Neural progenitor cell (in vitro differentiated cells): Measurements from ENCODE around the gene TTYH2. TPM values are rescaled to one million over a fixed set of nuclear protein-coding genes. Genes with fewer than 3 reads are reported as not detected.

Experiments used
- DNase-seq: peaks from one replicate; pipeline ENCODE4 v3.0.0-alpha.2; 2016; ENCODE audit warnings: low spot score
- H2AFZ ChIP-seq: fragments of 200-600 bp; sonication (generic); replicated peaks from 2 replicates; pipeline ENCODE4 v1.6.1; 2016; ENCODE audit warnings: antibody characterized with exemption
- H3F3A ChIP-seq: fragments of 200-600 bp; sonication (generic); 2 replicates; pipeline ENCODE4 v1.6.1; 2016; ENCODE audit warnings: antibody characterized with exemption, low read depth
- H3K27ac ChIP-seq: fragments of 200-600 bp; sonication (generic); 2 replicates; pipeline ENCODE4 v1.5.1; 2016; ENCODE audit warnings: mild to moderate bottlenecking
- H3K27me3 ChIP-seq: fragments of 200-600 bp; sonication (generic); 2 replicates; pipeline ENCODE4 v1.6.1; 2016; ENCODE audit warnings: mild to moderate bottlenecking, moderate library complexity
- H3K36me3 ChIP-seq: fragments of 200-600 bp; sonication (generic); 2 replicates; pipeline ENCODE4 v1.5.1; 2016
- H3K4me1 ChIP-seq: fragments of 200-600 bp; sonication (generic); 2 replicates; pipeline ENCODE4 v1.6.1; 2016; ENCODE audit warnings: mixed run types
- H3K4me2 ChIP-seq: fragments of 200-600 bp; sonication (generic); 2 replicates; pipeline ENCODE4 v1.6.1; 2016
- H3K4me3 ChIP-seq: fragments of 200-600 bp; sonication (generic); 2 replicates; pipeline ENCODE4 v1.5.1; 2016
- H3K79me2 ChIP-seq: fragments of 200-600 bp; sonication (generic); 2 replicates; pipeline ENCODE4 v1.6.1; 2016; ENCODE audit warnings: low read depth
- H3K9ac ChIP-seq: fragments of 200-600 bp; sonication (generic); 2 replicates; pipeline ENCODE4 v1.6.1; 2016
- H3K9me3 ChIP-seq: fragments of 200-600 bp; sonication (generic); 2 replicates; pipeline ENCODE4 v1.5.1; 2016; ENCODE audit warnings: low read depth
- H4K20me1 ChIP-seq: fragments of 200-600 bp; sonication (generic); 2 replicates; pipeline ENCODE4 v1.6.1; 2016; ENCODE audit warnings: low read depth
- H3K27ac Mint-ChIP-seq: 3 replicates; pipeline ENCODE4 v1.8.0; 2021; ENCODE audit warnings: mixed read lengths
- H3K27me3 Mint-ChIP-seq: 2 replicates; pipeline ENCODE4 v1.8.0; 2022; ENCODE audit warnings: low read depth, mild to moderate bottlenecking, inconsistent platforms, moderate library complexity, mixed read lengths; ENCODE audit not compliant: insufficient read depth
- H3K36me3 Mint-ChIP-seq: 3 replicates; pipeline ENCODE4 v1.8.0; 2021; ENCODE audit warnings: mixed read lengths
- H3K4me1 Mint-ChIP-seq: 3 replicates; pipeline ENCODE4 v1.8.0; 2021; ENCODE audit warnings: mixed read lengths
- H3K4me3 Mint-ChIP-seq: 3 replicates; pipeline ENCODE4 v1.8.0; 2021; ENCODE audit warnings: mild to moderate bottlenecking, moderate library complexity, mixed read lengths
- H3K9me3 Mint-ChIP-seq: 3 replicates; pipeline ENCODE4 v1.8.0; 2020; ENCODE audit warnings: mixed read lengths
- EZH2 ChIP-seq: fragments of 200-600 bp; sonication (generic); IDR thresholded peaks from 2 replicates; pipeline ENCODE4 v1.6.1; 2017; ENCODE audit warnings: antibody characterized with exemption, mild to moderate bottlenecking, moderate library complexity
- EZH2phosphoT487 ChIP-seq: fragments of 200-600 bp; sonication (generic); IDR thresholded peaks from 2 replicates; pipeline ENCODE4 v1.6.1; 2017; ENCODE audit warnings: antibody characterized with exemption
- total RNA-seq: library from RNA; depleted of rRNA; stranded (reverse); fragments of >200 nt; gene quantifications from 2 replicates; pipeline ENCODE4 v1.2.3, GENCODE V29; 2015; ENCODE audit warnings: low replicate concordance
- TF ChIP-seq, protein P1 (sequence below): fragments of 200-600 bp; sonication (generic); IDR thresholded peaks from 2 replicates; pipeline ENCODE4 v1.5.1; 2017; ENCODE audit warnings: antibody characterized with exemption, mild to moderate bottlenecking

The TTYH2 gene
- total RNA-seq, 1 donor from 2014 or later: 5.8 TPM

DNA sequence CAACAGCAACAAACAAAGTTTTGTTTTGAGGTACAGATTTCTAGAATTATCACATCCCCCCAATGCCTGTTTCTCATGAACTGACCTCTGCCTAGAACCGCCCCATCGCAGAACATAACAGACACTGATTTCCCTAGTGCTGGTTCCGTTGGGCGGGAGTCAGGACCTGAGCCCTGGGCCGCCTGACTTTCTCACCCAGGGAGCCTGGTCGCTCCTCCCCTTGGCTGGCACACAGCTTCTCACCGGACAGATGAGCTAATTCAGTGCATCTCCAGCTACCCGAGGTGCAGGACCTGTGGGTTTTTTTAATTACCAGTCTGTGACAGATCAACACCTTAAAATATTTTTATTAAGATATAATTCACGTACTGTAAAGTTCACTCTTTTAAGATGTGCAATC is 30.0 kb upstream of the TTYH2 start:
- Mint-ChIP-seq H3K4me1 (peaks cover 50% of the 10 kb centered on the region), H3K27me3 (peaks cover 11% of the 10 kb centered on the region)
- TF ChIP-seq EZH2phosphoT487 (no peak), EZH2 (no peak)
- TF ChIP-seq, protein P1, sequence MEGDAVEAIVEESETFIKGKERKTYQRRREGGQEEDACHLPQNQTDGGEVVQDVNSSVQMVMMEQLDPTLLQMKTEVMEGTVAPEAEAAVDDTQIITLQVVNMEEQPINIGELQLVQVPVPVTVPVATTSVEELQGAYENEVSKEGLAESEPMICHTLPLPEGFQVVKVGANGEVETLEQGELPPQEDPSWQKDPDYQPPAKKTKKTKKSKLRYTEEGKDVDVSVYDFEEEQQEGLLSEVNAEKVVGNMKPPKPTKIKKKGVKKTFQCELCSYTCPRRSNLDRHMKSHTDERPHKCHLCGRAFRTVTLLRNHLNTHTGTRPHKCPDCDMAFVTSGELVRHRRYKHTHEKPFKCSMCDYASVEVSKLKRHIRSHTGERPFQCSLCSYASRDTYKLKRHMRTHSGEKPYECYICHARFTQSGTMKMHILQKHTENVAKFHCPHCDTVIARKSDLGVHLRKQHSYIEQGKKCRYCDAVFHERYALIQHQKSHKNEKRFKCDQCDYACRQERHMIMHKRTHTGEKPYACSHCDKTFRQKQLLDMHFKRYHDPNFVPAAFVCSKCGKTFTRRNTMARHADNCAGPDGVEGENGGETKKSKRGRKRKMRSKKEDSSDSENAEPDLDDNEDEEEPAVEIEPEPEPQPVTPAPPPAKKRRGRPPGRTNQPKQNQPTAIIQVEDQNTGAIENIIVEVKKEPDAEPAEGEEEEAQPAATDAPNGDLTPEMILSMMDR: no peak

DNA sequence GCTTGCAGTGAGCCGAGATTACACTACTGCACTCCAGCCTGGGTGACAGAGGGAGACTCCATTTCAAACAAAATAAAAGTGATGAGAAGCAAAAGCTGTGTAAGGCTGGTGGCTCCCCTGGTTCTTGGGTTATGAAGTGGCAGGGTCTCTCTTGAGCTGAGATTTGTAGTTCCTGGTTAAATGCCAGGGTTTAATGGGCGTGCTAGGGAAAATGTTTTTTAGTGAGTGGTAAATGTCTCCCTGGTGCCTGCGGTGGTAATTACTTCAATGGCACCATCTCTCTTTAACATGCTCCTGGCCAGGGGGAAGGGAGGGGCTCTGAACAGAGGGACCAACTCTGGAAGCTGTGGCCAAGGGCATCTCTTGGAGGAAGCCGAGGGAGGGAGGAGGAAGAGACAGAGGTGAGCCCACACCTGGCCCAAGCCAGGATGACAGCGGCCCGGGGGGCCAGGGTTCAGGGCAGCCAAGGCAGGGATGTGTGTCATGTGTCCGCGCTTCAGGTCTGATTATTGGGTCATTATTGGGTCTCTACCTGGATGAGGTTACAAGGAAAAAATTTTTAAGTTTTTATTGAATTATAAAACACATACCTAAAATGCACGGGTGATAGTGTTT is 27.7 kb upstream of the TTYH2 start:
- no peaks in the 10 kb centered on the region for H3K27me3 ChIP-seq
- peaks cover 16% of the 10 kb centered on the region for H3K4me1 ChIP-seq
- peaks cover 3% of the 10 kb centered on the region for H3K9me3 Mint-ChIP-seq
- no peaks in the 10 kb centered on the region for H3K36me3 Mint-ChIP-seq
- H3K27ac ChIP-seq: no peak overlapping the region
- no peaks in the 10 kb centered on the region for H3K79me2 ChIP-seq
- peaks cover 40% of the 10 kb centered on the region for H3K4me1 Mint-ChIP-seq
- no peak overlapping the region for H3K4me2 ChIP-seq
- H3K4me3 ChIP-seq: no peak overlapping the region
- no peak for DNase-seq
- H3K36me3 ChIP-seq: no peaks in the 10 kb centered on the region
- peaks cover 5% of the 10 kb centered on the region for H4K20me1 ChIP-seq
- no peaks in the 10 kb centered on the region for H3K9me3 ChIP-seq
- H3K4me3 Mint-ChIP-seq: no peak overlapping the region
- H3K27ac Mint-ChIP-seq: no peak overlapping the region
- no peak overlapping the region for H2AFZ ChIP-seq
- H3K9ac ChIP-seq: no peak overlapping the region
- peaks cover 4% of the 10 kb centered on the region for H3F3A ChIP-seq
- TF ChIP-seq, protein P1: no peak
- no peak for TF ChIP-seq EZH2phosphoT487
- H3K27me3 Mint-ChIP-seq: peaks cover 20% of the 10 kb centered on the region

More for the DNA sequence above, 30.0 kb upstream of the TTYH2 start:
- Mint-ChIP-seq H3K36me3 (no peaks in the 10 kb centered on the region), H3K9me3 (peaks cover 3% of the 10 kb centered on the region), H3K4me3 (no peak overlapping the region), H3K27ac (no peak overlapping the region)
- Histone ChIP-seq H3F3A (peaks cover 8% of the 10 kb centered on the region), H3K36me3 (no peaks in the 10 kb centered on the region), H3K9ac (no peak overlapping the region), H4K20me1 (no peaks in the 10 kb centered on the region), H3K79me2 (no peaks in the 10 kb centered on the region), H3K9me3 (no peaks in the 10 kb centered on the region), H3K4me2 (no peak overlapping the region), H3K4me3 (no peak overlapping the region), H3K27ac (no peak overlapping the region), H3K27me3 (no peaks in the 10 kb centered on the region), H2AFZ (no peak overlapping the region), H3K4me1 (peaks cover 25% of the 10 kb centered on the region)
- DNase-seq: no peak

DNA sequence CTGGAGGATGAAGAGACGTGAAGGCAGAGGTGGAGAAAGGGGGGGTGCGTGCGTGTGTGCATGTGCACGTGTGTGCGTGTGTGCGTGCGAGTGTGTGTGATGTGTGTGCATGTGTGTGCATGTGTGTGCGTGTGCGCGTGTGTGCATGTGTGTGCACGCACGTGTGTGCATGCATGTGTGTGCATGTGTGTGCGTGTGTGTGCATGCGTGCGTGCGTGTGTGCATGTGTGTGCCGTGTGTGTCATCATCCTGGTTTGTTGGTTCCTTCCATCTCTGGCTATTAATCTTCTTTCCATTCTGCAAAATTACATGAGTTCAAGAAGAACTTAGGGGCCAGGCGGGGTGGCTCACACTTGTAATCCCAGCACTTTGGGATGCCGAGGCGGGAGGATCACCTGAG is 26.9 kb upstream of the TTYH2 start:
- Mint-ChIP-seq H3K27ac (no peak overlapping the region), H3K27me3 (peaks cover 20% of the 10 kb centered on the region), H3K36me3 (no peaks in the 10 kb centered on the region), H3K9me3 (peaks cover 3% of the 10 kb centered on the region), H3K4me1 (peaks cover 33% of the 10 kb centered on the region), H3K4me3 (no peak overlapping the region)
- Histone ChIP-seq H3K27me3 (no peaks in the 10 kb centered on the region), H3K4me1 (peaks cover 9% of the 10 kb centered on the region), H4K20me1 (peaks cover 10% of the 10 kb centered on the region), H3K4me2 (no peak overlapping the region), H3K4me3 (no peak overlapping the region), H3K9me3 (no peaks in the 10 kb centered on the region), H2AFZ (no peak overlapping the region), H3K27ac (no peak overlapping the region), H3F3A (no peaks in the 10 kb centered on the region), H3K9ac (no peak overlapping the region), H3K36me3 (no peaks in the 10 kb centered on the region), H3K79me2 (no peaks in the 10 kb centered on the region)
- TF ChIP-seq, protein P1: no peak
- TF ChIP-seq EZH2: no peak
- no peak for TF ChIP-seq EZH2phosphoT487
- DNase-seq: no peak
